ENCODE measurements around the gene FLCN. TPM values are rescaled to one million over a fixed set of nuclear protein-coding genes. Genes with fewer than 3 reads are reported as not detected.

FLCN gene
- total and polyA plus RNA-seq, 2 donors (not counting 3 experiments of a cell fraction or from before 2014, with no cell fraction given) = 38.8 to 68.9 TPM

DNA sequence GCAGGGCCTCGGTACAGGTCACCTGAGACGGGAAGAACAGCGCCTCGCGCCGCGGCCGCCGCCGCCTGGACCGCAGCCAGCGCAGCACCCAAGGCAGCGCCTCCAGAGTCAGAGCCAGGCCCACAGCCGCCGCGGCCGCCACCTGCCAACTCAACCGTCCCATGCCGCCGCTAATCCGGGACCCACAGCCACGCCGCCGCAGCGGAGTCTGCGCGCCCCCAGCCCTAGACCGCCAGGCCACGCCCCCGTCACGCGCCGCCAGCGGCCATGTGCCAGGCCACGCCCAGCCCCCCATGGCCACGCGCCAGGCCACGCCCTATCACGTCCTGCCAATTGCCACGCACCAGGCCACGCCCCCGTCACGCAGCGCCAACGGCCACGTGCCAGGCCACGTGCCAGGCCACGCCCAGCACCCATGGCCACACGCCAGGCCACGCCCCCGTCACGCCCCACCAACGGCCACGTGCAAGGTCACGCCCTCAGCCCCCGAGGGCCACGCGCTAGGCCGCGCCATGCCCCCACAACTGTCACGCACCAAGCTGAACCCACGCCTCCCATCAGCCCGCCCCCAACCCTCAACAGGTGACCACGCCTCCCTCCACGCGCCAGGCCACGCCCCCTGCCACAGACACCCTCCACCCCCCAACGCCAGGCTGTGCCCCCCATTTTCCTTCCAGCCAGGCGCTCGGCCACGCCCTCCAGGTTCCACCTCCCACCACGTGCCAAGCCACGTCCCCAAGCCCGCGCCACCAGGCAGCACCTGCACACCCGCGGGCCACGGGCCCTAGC is 30.6 kb downstream of the FLCN start, which contains the start of gene PLD6:
Gene PLD6 (minus strand): TSS at position 210 of the 789 bp plus-strand sequence. CDS start 47 bp downstream, at position 163.
- Histone ChIP-seq H3K27ac (ENCODE audit: insufficient read depth, low read depth, low read length) (no peak within 1 kb of the TSS), H3K36me3 (ENCODE audit: control insufficient read depth in 2 of 2, extremely low read depth in 1 of 2, insufficient read depth in 2 of 2, low read length in 2 of 2) (peaks cover 0 to 2% of the 10 kb centered on the region in 2 experiments), H3K9ac (replicated peaks; ENCODE audit: extremely low read depth, insufficient read depth, low read length) (peak within 1 kb of the TSS; percentile 52), H3K4me3 (replicated peaks in 1 of 3; ENCODE audit: insufficient read depth in 1 of 3, low read depth in 1 of 3, low read length in 3 of 3) (peak within 1 kb of the TSS; percentile 36 to 53 (median 48)), H3K4me1 (ENCODE audit: control insufficient read depth, extremely low read depth, insufficient read depth, low read length) (peaks cover 13% of the 10 kb centered on the region), H3K4me2 (ENCODE audit: insufficient read depth, low read length) (peak within 1 kb of the TSS; percentile 86), H3K27me3 (ENCODE audit: control insufficient read depth in 2 of 2, insufficient read depth in 2 of 2, low read length in 2 of 2) (no peaks in the 10 kb centered on the region), H4K20me1 (replicated peaks; ENCODE audit: control insufficient read depth, extremely low read depth, insufficient read depth, low read length) (no peaks in the 10 kb centered on the region), H3K9me1 (replicated peaks; ENCODE audit: control insufficient read depth, extremely low read depth, insufficient read depth, low read length) (no peaks in the 10 kb centered on the region), H3K79me2 (ENCODE audit: control insufficient read depth, insufficient read depth, low read length) (no peaks in the 10 kb centered on the region), H2AFZ (ENCODE audit: low read depth, low read length) (peak within 1 kb of the TSS; percentile 93), H3K9me3 (replicated peaks; ENCODE audit: control insufficient read depth, insufficient read depth, low read length) (no peaks in the 10 kb centered on the region)
- ChIA-PET CTCF (interaction anchor here (0.7 to 1.8 kb wide), 4 partner anchors 15 to 65 kb away, joined by 3 to 5 read pairs (median 5); no protein-coding TSS in a partner anchor), POLR2A (no interaction called here)
- FAIRE-seq (peak; percentile 85), DNase-seq (ENCODE audit: low read depth, low spot score) (peak; percentile 68)
- TF ChIP-seq POLR2AphosphoS5 (IDR thresholded peaks at IDR 0.05; ENCODE audit: insufficient read depth, low read depth, low read length) = peak; percentile 82
- TF ChIP-seq, protein P1, sequence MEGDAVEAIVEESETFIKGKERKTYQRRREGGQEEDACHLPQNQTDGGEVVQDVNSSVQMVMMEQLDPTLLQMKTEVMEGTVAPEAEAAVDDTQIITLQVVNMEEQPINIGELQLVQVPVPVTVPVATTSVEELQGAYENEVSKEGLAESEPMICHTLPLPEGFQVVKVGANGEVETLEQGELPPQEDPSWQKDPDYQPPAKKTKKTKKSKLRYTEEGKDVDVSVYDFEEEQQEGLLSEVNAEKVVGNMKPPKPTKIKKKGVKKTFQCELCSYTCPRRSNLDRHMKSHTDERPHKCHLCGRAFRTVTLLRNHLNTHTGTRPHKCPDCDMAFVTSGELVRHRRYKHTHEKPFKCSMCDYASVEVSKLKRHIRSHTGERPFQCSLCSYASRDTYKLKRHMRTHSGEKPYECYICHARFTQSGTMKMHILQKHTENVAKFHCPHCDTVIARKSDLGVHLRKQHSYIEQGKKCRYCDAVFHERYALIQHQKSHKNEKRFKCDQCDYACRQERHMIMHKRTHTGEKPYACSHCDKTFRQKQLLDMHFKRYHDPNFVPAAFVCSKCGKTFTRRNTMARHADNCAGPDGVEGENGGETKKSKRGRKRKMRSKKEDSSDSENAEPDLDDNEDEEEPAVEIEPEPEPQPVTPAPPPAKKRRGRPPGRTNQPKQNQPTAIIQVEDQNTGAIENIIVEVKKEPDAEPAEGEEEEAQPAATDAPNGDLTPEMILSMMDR (IDR thresholded peaks at IDR 0.05; ENCODE audit: extremely low read depth in 1 of 2, insufficient read depth in 1 of 2, low read depth in 1 of 2, low read length in 2 of 2) = no peak
- TF ChIP-seq, protein P2, sequence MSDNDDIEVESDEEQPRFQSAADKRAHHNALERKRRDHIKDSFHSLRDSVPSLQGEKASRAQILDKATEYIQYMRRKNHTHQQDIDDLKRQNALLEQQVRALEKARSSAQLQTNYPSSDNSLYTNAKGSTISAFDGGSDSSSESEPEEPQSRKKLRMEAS (IDR thresholded peaks at IDR 0.05; ENCODE audit: insufficient read depth, insufficient read length) = peak; percentile 99
- TF ChIP-seq MYC (IDR thresholded peaks at IDR 0.05; ENCODE audit: low read depth, low read length) = peak; percentile 72
- peak; percentile 45 for TF ChIP-seq POLR2A (IDR thresholded peaks at IDR 0.05; ENCODE audit: low read depth, low read length)
- intact Hi-C loops (cut with micrococcal nuclease) (loop anchor here (5.0 kb wide), 2 partner anchors 204 to 611 kb away; no protein-coding TSS in a partner anchor), dilution Hi-C loops (cut with MboI; ENCODE audit: extremely low pct_ligation_motif_present, low sequenced_read_pairs) (no loop called here)
- BruUV-seq (replicated peaks) = no TSS peak
